ENCODE measurements around the gene MYL10.
A peak's percentile ranks its signal among the peaks of the same experiment; 100 is the strongest.
"Not testable (repeated sequence)": the region's sequence is repeated elsewhere in the genome, so short reads cannot be mapped to it uniquely, and the experiment has no call there.

The MYL10 gene

GRCh38 chr7:101650579-101651081 lies 21.5 kb upstream of the MYL10 start:
- DNase-seq: no peak

GRCh38 chr7:101647876-101648275 lies 18.8 kb upstream of the MYL10 start:
- not testable (repeated sequence) for DNase-seq

- DNase-seq: no peak
These were observed 16.9 kb upstream of the MYL10 start for GRCh38 chr7:101645951-101646350.

GRCh38 chr7:101644879-101645278 lies 15.8 kb upstream of the MYL10 start:
- no peak for DNase-seq

GRCh38 chr7:101639127-101639526 lies 10.0 kb upstream of the MYL10 start:
- DNase-seq: not testable (repeated sequence)

GRCh38 chr7:101636822-101637623 lies 7.9 kb upstream of the MYL10 start:
- no peak for DNase-seq

GRCh38 chr7:101635484-101635883 lies 6.4 kb upstream of the MYL10 start:
- no peak for DNase-seq

GRCh38 chr7:101634196-101634717 lies 5.2 kb upstream of the MYL10 start:
- no peak for DNase-seq

GRCh38 chr7:101633511-101633910 lies 4.4 kb upstream of the MYL10 start:
- no peak for DNase-seq

- no peak for DNase-seq
These were observed 3.5 kb upstream of the MYL10 start for GRCh38 chr7:101632641-101633040.

- DNase-seq: no peak
These were observed 2.2 kb upstream of the MYL10 start for GRCh38 chr7:101631224-101631714.

GRCh38 chr7:101630591-101630990 lies 1.5 kb upstream of the MYL10 start:
- no peak for DNase-seq

- DNase-seq: no peak
These were observed 574 bp downstream of the MYL10 start for GRCh38 chr7:101628522-101628921.

- DNase-seq: no peak
These were observed 2.3 kb downstream of the MYL10 start for GRCh38 chr7:101626758-101627157.

GRCh38 chr7:101626069-101626671 lies 2.9 kb downstream of the MYL10 start:
- no peak for DNase-seq

GRCh38 chr7:101625031-101625791 lies 3.9 kb downstream of the MYL10 start:
- no peak for DNase-seq

GRCh38 chr7:101624246-101625001 lies 4.7 kb downstream of the MYL10 start:
- DNase-seq: no peak

GRCh38 chr7:101622609-101623173 lies 6.4 kb downstream of the MYL10 start:
- DNase-seq: no peak

GRCh38 chr7:101620991-101621390 lies 8.1 kb downstream of the MYL10 start:
- no peak for DNase-seq

GRCh38 chr7:101620395-101620794 lies 8.7 kb downstream of the MYL10 start:
- DNase-seq: no peak

- DNase-seq: no peak
These were observed 10.2 kb downstream of the MYL10 start for GRCh38 chr7:101618916-101619315.

GRCh38 chr7:101618207-101618839 lies 10.8 kb downstream of the MYL10 start:
- DNase-seq: peak; percentile 8

All from DMS79 treated with DMSO at 0.1 percent for 48 hours (cell line).